LoVo (cell line): Measurements from ENCODE around the gene AGBL5.
"Not testable (repeated sequence)": the region's sequence is repeated elsewhere in the genome, so short reads cannot be mapped to it uniquely, and the experiment has no call there.

Source experiments
- DNase-seq: peaks from one replicate; pipeline ENCODE4 v3.0.0-alpha.2; 2016; ENCODE audit warnings: low spot score

The AGBL5 gene

DNA sequence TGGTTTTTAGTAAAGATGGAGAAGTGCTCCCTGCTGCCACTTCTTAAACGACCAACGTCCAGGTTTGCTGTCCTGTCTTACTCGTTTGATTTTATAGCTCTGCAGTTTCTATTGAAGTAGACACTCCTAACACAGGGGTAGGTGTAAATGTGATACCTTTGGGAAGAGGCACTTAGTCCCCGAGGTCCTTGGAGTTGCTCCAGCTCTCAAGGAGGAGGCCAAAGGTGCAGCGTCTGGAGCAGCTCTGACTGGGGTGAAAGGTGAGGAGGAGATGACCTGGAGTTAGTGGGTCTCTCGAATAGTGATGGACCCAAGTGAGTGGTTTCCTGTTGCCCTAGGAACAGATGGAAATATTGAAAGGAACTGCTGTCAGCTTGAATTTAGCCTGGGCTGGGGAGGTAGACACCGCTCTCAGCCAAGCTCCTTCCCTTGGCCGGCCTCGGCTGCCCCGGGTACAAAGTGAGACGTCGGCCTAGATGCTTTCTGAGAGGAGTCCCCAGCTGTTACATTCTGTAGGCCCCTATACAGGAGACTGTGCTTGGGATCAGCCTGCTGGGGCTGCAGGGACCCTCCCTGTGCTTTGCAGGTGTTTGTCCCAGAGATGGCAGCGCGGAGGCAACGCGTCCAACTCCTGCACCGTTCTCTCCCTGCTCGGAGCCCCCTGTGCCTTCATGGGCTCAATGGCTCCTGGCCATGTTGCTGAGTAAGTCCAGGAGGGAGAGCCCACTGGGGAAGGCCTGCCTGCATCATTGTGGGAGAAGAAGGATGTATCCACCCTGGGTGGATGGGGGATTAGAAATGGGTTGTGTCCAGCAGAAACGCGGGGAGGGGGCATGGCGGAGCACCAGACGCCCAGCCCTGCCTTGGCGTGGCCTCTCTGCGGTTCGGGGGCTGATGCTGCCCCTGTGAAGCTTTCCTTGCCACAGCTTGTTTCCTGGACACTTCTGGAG, 40.6 kb downstream of the AGBL5 start:
- DNase-seq: no peak

DNA sequence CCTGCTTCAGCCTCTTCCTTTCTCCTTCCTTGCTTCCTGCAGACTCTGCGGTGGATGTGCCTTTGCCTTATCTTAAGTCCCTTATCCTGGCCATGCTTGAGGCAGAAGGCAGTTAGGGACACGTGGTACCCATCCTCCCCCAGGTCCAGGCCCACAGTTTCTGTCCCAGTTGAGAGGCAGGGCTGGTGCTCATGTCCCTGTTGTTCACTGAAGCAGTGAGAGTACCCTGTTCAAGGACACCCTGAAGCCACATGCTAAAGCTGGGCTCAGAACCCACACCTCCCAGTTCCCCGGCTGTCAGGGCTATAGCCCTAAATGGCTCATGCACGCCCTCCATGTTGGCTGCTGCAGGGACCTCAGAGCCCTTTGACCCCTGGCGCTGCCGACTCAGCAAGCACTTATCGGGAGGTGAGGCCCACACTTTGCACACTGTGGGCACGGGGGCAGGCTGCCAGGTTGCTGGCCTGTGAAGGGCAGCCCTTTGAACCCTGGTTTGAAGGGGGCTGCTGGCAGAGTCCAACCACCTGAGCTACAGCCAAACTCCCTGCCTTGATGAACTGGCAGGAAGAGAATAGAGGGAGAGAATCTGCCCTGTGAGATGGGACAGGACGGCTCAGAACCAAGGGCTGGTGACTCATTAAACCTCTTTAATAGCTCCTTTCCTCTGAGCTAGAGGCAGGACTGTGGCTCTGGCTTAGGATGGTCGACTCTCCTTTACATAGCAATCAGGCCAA, 41.4 kb downstream of the AGBL5 start:
- no peak for DNase-seq

DNA sequence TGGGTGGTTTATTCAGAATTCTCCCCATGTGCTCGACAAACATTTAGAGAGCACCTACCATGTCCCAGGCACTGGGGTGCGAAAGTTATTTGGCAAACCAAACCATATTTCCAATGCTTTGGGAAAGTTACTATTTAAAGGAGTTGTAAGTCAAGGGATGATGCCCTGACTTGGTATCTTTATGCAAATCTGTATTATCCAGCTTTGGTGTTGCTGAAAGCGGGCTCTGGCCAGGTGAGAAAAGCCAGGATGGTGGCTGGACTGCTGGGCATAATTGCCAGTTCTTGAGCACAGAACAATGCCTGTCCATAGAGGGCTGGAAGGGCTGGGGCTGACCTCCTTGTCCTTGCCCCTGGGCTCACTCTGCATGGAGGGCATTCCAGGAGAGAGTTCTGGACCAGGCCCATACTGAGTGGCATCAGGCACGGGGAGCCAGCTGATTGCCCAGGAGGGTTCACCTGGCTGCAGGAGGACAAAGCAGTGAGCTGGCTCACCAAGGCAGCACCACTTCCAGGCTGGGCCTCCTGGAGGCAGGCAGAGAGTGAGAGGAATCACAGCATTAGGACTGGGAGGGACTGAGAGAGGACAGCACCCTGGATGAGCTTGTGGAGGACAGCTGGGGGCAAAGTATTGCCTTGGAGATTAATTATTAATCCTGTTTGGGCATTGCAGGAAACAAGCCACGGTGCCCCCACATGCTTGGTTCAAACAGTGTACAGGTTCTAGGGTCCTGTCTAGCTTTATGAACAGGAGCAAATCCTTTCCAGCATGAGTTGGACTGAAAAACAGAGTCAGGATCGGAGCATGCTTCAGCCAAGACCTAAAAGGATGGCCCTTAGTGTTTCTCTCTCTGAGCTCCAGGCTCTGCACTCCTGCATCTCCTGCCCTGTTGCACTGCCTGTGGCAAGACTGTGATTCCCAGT, 42.2 kb downstream of the AGBL5 start:
- DNase-seq: no peak

DNA sequence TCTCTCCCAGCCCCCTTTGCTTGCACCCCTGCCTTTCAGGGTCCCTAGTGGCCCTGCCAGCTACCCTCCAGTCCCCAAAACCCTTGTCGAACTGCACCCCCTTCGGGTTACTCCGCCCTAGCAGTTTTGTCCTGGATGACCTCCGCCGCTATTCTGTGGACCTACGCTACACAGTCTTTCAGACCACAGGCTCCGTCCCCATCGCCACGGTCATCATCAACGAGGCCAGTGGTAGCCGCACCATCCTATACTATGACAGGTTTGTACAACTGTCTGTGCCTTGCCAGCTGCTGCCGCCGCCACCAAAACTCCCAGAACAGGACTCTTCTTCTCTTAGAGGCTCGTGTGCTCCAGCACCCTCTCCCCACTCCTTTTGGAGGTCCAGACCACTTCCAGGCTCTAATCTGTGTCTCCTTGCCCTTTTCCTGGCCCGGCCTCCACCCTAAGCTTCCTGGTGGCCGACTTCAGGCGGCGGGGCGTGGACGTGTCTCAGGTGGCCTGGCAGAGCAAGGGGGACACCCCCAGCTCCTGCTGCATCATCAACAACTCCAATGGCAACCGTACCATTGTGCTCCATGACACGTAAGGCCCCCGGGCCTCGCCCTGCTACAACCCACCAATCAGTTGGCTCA, 43.0 kb downstream of the AGBL5 start:
- no peak for DNase-seq

DNA sequence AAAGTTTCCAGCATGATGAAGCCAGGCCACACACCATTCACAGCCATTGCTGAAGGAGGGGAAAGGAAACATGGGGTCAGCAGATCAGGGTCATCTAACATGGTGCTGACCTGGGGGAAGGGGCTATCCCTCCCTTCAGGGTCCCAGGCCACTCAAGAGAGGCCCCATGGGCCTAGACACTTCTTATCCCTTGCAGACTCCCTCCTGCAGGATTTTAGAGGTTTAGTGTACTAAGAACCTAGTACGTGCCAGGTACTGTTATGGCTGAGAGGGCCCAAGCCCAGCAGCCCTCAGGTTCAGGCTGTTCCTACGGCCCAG, 43.9 kb downstream of the AGBL5 start:
- DNase-seq: no peak

DNA sequence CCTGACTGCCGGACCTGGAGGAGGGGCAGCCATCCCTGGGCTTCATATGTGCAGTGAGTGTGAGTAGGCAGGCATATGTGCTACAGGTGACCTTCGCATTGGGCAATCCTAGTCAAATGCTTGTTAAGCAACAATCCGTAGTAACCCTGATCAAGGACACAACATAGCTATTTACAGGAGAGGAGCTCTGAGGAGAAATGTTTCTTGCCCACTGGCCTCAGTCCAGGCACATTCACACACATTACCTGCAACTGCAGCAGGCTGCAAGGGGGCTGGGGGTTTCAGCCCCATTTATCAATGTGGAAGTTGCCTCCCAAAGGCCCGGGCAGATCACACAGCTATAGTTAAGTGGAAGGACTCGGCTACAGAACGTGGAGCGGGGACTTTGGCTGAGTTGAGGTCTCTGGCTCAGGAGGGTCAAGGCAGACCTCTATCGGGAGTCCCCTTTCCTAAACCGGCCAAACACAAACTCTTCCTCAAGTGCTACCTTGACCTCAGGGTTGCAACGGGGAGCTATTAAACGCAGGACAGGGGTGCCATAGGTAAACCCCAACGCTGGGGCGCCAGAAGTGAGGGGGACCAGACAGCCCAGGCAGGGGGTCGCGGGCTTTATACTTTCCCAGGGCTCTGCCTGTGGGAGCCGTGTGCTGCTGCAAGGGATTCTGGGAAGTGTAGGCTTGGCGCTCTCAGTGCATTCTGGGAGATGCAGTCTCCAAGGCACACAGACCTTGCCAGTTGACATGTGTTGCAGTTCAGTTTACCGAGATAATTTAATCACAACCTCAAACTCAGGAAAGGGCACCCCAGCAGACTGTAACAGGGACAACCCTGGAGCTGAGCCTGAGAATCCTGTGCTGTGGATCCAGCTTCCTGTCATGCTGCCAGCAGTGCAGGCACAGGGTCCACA, 44.5 kb downstream of the AGBL5 start:
- DNase-seq: no peak

DNA sequence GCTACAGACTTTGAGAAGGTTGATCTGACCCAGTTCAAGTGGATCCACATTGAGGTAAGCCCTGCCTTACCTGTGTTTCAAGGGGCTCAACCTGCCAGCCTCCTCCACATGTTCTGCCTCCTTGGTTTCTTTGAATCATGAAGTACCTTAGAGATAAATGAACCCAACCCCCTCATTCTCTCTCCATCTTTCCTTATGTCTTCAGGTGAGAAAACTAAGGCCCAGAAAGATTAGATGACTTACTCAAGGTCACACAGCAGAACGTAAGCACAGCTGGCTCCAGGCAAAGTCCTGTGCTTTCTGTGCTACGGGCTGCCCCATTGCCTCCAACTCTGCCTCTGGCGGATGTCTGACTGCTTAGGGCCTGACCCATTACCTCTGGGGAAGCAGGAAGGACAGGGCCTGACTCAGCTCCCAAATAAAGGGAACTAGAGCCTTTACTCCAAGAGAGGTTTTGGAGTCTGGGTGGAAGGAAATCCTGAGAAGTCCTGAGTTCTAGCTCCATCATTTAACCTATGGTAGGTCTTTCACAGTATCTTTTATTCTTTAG, 45.4 kb downstream of the AGBL5 start:
- DNase-seq: no peak

DNA sequence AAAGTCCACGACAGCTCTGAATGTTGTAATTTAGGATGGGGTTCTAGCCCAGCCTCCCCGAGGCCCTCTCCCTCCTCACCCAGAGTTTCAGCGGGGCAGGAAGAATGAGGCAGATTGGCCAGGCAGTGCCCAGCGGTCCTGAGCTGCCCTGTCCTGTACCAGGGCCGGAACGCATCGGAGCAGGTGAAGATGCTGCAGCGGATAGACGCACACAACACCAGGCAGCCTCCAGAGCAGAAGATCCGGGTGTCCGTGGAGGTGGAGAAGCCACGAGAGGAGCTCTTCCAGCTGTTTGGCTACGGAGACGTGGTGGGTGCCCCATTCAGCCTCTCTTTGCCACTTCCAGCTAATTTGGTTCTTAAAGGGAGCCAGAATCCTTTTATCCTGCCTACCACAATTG, 45.9 kb downstream of the AGBL5 start:
- no peak for DNase-seq

DNA sequence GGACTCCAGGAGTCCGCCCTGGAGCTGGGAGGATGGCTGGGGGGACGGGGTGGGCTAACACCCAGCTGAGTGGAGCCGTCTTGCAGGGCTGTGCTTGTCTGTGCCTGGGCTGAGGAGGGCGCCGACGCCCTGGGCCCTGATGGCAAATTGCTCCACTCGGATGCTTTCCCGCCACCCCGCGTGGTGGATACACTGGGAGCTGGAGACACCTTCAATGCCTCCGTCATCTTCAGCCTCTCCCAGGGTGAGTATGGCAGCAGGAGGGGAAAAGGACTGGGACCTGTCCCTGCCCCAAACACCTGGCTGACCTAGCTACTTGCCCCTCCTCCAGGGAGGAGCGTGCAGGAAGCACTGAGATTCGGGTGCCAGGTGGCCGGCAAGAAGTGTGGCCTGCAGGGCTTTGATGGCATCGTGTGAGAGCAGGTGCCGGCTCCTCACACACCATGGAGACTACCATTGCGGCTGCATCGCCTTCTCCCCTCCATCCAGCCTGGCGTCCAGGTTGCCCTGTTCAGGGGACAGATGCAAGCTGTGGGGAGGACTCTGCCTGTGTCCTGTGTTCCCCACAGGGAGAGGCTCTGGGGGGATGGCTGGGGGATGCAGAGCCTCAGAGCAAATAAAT, 48.0 kb downstream of the AGBL5 start:
- no peak for DNase-seq

DNA sequence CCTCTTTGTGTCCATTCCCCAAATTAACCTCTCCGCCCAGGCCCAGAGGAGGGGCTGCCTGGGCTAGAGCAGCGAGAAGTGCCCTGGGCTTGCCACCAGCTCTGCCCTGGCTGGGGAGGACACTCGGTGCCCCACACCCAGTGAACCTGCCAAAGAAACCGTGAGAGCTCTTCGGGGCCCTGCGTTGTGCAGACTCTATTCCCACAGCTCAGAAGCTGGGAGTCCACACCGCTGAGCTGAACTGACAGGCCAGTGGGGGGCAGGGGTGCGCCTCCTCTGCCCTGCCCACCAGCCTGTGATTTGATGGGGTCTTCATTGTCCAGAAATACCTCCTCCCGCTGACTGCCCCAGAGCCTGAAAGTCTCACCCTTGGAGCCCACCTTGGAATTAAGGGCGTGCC, 48.6 kb downstream of the AGBL5 start:
- no peak for DNase-seq

DNA sequence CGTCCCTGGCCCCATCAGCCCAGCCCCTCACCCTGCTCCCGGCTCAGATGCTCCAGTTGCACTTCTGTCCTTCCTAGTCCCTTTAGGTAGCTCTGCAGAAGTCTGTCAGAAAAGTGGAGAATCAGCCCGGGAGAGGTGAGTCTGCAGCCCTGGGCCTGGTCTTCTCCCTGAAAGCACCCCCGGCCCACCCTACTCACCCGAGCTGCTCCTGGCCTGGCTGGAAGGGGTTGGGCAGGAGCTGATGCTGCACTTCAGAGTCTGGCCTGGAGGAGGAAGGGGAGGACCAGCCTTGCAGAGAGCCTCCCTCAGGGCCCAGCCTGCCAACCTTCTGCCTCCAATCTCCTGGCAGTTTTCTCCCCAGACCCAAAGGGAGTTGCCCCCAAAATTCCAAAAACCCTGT, 50.9 kb downstream of the AGBL5 start:
- no peak for DNase-seq

DNA sequence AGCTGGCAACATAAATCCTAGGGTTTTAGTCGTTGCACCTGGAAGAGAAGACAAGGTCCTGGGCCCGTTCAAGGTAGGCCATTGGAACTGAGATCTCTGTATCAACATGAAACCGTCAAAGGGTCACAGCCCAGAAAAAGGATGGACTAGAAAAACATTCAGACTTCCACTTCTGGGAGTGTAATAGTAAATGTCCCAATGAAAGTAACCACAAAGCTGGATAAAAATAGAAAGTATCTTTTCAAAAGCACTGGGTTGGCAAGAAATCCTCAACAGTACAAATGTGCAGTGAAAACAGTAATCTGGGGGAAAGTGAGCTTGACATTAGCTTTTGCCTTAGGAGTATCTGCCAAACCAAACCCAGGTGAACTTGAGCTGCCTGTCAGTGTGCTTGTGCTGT, 54.5 kb downstream of the AGBL5 start:
- no peak for DNase-seq

DNA sequence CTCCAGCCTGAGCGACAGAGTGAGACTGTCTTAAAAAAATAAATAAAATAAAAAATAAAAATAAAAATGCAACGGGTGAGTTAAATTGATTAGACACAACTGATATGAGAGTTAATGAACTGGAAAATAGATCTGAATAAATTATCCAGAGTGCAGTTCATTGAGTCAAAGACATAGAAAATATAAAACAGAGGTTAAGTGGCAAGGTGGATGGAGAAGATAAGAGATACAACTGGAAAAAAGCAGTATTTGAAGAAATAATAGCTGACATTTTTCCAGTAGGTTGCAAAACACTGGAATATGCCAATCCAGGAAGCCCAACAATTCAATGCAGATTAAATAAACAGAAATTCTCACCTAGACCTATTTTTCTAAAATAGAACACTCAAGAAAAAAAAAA, 56.8 kb downstream of the AGBL5 start:
- no peak for DNase-seq

DNA sequence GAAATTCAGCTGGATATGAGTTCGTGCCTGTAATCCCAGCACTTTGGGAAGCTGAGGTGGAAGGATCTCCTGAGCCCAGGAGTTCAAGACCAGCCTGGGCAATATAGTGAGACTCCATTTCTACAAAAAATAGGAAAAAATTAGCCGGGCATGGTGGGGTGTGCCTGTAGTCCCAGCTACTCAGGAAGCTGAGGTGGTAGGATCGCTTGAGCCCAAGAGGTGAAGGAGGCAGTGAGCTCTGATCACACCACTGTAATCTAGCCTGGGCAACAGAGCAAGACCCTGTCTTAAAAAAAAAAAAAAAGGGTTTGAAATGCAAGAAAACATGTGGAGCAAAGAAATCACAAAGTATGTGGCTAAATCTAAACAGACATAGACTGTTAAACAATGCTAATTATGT, 57.6 kb downstream of the AGBL5 start:
- no peak for DNase-seq

DNA sequence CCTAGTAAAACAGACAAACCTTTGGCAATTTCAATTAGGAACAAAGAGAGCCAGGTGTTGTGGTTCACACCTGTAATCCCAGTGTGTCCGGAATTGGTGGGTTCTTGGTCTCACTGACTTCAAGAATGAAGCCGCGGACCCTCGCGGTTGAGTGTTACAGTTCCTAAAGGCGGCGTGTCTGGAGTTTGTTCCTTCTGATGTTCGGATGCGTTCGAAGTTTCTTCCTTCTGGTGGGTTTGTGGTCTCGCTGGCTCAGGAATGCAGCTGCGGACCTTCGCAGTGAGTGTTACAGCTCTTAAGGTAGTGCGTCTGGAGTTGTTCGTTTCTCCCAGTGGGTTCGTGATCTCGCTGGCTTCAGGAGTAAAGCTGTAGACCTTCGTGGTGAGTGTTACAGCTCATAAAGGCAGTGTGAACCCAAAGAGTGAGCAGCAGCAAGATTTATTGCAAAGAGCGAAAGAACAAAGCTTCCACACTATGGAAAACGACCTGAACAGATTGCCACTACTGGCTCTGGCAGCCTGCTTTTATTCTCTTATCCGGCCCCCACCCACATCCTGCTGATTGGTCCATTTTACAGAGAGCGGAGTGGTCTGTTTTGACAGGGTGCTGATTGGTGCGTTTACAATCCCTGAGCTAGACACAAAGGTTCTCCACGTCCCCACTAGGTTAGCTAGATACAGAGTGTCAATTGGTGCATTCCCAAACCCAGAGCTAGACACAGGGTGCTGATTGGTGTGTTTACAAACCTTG, 59.3 kb downstream of the AGBL5 start:
- DNase-seq: not testable (repeated sequence)

DNA sequence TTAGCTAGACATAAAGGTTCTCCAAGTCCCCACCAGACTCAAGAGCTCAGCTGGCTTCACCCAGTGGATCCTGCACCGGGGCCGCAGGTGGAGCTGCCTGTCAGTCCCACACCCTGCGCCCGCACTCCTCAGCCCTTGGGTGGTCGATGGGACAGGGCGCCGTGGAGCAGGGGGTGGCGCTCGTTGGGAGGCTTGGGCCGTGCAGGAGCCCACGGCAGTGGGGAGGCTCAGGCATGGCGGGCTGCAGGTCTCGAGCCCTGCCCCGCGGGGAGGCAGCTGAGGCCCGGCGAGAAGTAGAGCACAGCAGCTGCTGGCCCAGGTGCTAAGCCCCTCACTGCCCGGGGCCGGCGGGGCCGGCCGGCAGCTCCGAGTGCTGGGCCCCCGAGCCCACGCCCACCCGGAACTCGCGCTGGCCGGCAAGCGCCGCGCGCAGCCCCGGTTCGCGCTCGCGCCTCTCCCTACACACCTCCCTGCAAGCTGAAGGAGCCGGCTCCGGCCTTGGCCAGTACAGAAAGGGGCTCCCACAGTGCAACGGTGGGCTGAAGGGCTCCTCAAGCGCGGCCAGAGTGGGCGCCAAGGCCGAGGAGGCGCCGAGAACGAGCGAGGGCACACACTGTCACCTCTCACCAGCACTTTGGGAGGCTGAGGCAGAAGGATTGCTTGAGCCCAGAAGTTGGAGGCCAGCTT, 60.1 kb downstream of the AGBL5 start:
- not testable (repeated sequence) for DNase-seq

DNA sequence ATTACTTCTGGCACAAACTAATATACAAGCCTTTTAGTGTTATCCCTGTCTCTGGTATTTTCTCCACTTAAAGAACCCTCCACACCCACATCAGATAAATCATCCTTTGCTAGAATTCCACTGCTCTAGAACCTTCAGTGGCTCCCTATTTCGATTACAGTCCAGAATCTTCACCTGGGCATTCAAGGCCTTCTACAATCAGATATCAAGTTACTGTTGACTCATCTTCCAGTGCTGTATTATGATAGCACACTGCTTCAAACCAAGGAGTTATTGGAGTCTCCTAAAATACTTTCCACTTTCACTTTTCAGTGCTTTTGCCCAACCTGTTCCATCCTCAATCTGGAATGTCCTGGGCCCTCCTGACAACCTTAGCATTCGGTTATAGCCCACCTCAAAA, 64.1 kb downstream of the AGBL5 start:
- no peak for DNase-seq

DNA sequence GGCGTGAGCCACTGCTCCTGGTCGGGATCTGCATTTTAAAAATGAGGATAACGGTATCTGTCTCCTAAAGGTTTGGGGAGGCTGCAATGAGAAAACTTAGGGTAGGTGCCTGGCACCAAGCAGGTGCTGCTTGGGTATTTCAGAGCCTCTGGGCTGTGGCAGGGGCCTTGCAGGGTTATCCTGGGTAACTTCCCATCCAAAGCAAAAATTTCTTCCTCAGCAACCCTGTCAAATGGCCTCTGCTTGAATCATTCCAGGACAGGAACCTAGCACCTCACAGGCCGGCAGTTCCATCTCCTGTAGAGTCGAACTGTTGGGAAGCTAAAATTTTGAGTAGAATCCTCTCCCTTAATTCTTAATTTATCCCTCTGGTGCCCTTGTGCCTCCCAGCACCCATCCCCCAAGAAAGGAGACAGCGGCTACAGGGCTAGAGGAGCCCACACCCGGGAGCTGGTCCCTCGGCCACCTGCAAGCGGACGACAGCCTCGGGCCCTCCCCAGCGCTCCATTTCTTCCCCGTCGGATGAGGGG, 66.6 kb downstream of the AGBL5 start:
- DNase-seq: no peak
